OCI-LY3 (cell line): ENCODE data around the gene MTOR.
"Not testable (repeated sequence)": the region's sequence is repeated elsewhere in the genome, so short reads cannot be mapped to it uniquely, and the experiment has no call there.

ENCODE experiments used
- H2AFZ ChIP-seq: fragments of 200-600, 300-600 bp; shearing (Covaris generic); 2 replicates; pipeline ENCODE4 v1.6.0; 2014; ENCODE audit warnings: antibody characterized with exemption, low read depth, low read length
- H3K27ac ChIP-seq: fragments of 200-600, 300-600 bp; sonication (generic); 2 replicates; pipeline ENCODE4 v1.5.1; 2014; ENCODE audit warnings: mild to moderate bottlenecking, low read length, moderate library complexity, mixed read lengths
- H3K27me3 ChIP-seq: fragments of 200-600, 300-600 bp; sonication (generic); 2 replicates; pipeline ENCODE4 v1.6.1; 2014; ENCODE audit warnings: low read depth, low read length, mixed read lengths
- H3K36me3 ChIP-seq: fragments of 200-600, 300-600 bp; sonication (generic); replicated peaks from 2 replicates; pipeline ENCODE3; 2014; ENCODE audit warnings: low read depth, low read length, mixed read lengths
- H3K4me1 ChIP-seq: fragments of 300-600, 200-600 bp; sonication (generic); 2 replicates; pipeline ENCODE4 v1.6.1; 2014; ENCODE audit warnings: low read length, mixed read lengths
- H3K4me2 ChIP-seq: fragments of 200-600, 300-600 bp; sonication (generic); 2 replicates; pipeline ENCODE4 v1.6.1; 2014; ENCODE audit warnings: low read length, mixed read lengths
- H3K4me3 ChIP-seq: fragments of 300-600, 200-600 bp; sonication (generic); 2 replicates; pipeline ENCODE4 v1.5.1; 2014; ENCODE audit warnings: antibody characterized with exemption, mild to moderate bottlenecking, low read length, moderate library complexity
- H3K79me2 ChIP-seq: fragments of 300-600, 200-600 bp; shearing (Covaris generic); 2 replicates; pipeline ENCODE4 v1.6.1; 2014; ENCODE audit warnings: mild to moderate bottlenecking, low read length, mixed read lengths
- H3K9ac ChIP-seq: fragments of 300-600, 200-600 bp; shearing (Covaris generic); 2 replicates; pipeline ENCODE4 v1.6.0; 2014; ENCODE audit warnings: mild to moderate bottlenecking, low read length, moderate library complexity
- H3K9me3 ChIP-seq: fragments of 200-600, 300-600 bp; shearing (Covaris generic); 2 replicates; pipeline ENCODE4 v1.6.1; 2014; ENCODE audit warnings: low read length, mixed read lengths; ENCODE audit not compliant: insufficient read depth
- H4K20me1 ChIP-seq: fragments of 200-600, 300-600 bp; sonication (generic); 2 replicates; pipeline ENCODE4 v1.6.1; 2016; ENCODE audit warnings: low read length, mixed read lengths; ENCODE audit not compliant: insufficient read depth
- EZH2phosphoT487 ChIP-seq: fragments of 200-600 bp; shearing (Covaris generic); IDR thresholded peaks from 2 replicates; pipeline ENCODE4 v1.6.1; 2018; ENCODE audit warnings: antibody characterized with exemption, mixed run types, low read depth
- TF ChIP-seq, protein P1 (sequence below): fragments of 200-600, 300-600 bp; sonication (generic); IDR thresholded peaks from 2 replicates; pipeline ENCODE4 v1.5.1; 2014; ENCODE audit warnings: antibody characterized with exemption, low read length, low read depth

MTOR gene

DNA sequence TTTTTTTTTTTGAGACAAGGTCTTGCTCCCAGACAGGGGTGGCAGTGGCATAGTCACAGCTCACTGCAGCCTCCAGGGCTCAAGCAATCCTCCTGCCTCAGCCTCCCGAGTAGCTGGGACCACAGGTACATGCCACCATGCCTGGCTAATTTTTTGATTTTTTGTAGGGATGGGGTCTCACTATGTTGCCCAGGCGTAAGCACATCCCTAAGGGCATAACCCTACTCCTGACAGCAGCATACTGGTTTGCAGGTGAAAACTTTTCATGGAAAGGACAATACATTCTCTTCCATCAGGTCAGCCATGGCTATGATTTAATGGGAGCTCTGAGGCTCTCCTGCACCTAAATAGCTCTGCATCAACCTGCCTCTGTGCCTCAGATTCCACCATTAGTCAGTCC, 40.0 kb upstream of the MTOR start:
- Histone ChIP-seq H3K36me3 (no peaks in the 10 kb centered on the region), H3K9ac (no peak overlapping the region), H3K79me2 (no peaks in the 10 kb centered on the region), H3K27me3 (no peaks in the 10 kb centered on the region), H3K27ac (no peak overlapping the region), H4K20me1 (no peaks in the 10 kb centered on the region), H3K9me3 (no peaks in the 10 kb centered on the region), H3K4me1 (no peaks in the 10 kb centered on the region), H3K4me3 (no peak overlapping the region), H3K4me2 (no peak overlapping the region), H2AFZ (no peak overlapping the region)
- TF ChIP-seq, protein P1, sequence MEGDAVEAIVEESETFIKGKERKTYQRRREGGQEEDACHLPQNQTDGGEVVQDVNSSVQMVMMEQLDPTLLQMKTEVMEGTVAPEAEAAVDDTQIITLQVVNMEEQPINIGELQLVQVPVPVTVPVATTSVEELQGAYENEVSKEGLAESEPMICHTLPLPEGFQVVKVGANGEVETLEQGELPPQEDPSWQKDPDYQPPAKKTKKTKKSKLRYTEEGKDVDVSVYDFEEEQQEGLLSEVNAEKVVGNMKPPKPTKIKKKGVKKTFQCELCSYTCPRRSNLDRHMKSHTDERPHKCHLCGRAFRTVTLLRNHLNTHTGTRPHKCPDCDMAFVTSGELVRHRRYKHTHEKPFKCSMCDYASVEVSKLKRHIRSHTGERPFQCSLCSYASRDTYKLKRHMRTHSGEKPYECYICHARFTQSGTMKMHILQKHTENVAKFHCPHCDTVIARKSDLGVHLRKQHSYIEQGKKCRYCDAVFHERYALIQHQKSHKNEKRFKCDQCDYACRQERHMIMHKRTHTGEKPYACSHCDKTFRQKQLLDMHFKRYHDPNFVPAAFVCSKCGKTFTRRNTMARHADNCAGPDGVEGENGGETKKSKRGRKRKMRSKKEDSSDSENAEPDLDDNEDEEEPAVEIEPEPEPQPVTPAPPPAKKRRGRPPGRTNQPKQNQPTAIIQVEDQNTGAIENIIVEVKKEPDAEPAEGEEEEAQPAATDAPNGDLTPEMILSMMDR, result no peak
- TF ChIP-seq EZH2phosphoT487, result no peak

DNA sequence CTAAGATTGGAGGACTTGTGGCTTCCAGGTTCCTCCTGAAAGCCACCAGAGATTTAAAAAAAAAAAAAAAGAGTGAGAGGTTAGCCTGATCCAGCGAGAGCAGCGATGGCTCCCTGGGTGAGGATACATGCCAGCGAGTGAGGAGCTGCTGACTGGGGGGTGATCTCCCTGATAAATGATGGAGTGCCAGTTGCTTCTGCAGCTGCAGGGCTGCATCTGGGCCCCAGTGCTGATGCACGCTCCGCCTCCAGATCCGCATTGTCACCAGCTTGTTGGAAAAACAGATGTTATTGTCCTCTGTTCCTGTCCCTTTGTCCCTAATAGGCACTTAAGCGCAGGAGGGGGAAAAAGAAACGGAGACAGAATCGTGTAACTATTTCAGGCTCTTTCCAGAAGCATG, 39.2 kb upstream of the MTOR start:
- no peak overlapping the region for H3K4me3 ChIP-seq
- no peaks in the 10 kb centered on the region for H3K9me3 ChIP-seq
- no peaks in the 10 kb centered on the region for H3K4me1 ChIP-seq
- TF ChIP-seq EZH2phosphoT487, result no peak
- TF ChIP-seq, protein P1, result no peak
- H3K9ac ChIP-seq, result no peak overlapping the region
- no peaks in the 10 kb centered on the region for H3K79me2 ChIP-seq
- H4K20me1 ChIP-seq, result no peaks in the 10 kb centered on the region
- H2AFZ ChIP-seq, result no peak overlapping the region
- H3K4me2 ChIP-seq, result no peak overlapping the region
- no peaks in the 10 kb centered on the region for H3K27me3 ChIP-seq
- H3K27ac ChIP-seq, result no peak overlapping the region
- no peaks in the 10 kb centered on the region for H3K36me3 ChIP-seq

DNA sequence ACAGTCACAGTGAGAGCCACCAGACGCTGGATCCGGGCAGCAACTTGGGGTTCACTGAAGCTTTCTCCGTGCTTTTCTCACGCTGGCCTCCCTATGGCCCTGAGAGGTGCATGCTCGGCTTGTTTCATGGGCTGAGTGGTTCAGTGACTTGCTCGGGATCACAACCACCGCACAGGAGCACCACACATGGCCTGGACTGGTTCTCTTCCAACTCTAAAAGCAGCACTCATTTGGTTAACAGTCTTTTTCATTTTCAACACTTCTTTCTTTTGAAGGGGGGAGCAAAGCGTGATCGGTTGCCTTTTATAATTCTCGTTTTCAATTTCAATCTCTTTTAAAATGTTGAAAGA, 36.8 kb upstream of the MTOR start:
- no peaks in the 10 kb centered on the region for H3K4me1 ChIP-seq
- H3K27ac ChIP-seq, result no peak overlapping the region
- H2AFZ ChIP-seq, result no peak overlapping the region
- H3K79me2 ChIP-seq, result no peaks in the 10 kb centered on the region
- no peaks in the 10 kb centered on the region for H3K9me3 ChIP-seq
- no peak overlapping the region for H3K9ac ChIP-seq
- no peak for TF ChIP-seq EZH2phosphoT487
- TF ChIP-seq, protein P1, result no peak
- no peaks in the 10 kb centered on the region for H3K27me3 ChIP-seq
- no peaks in the 10 kb centered on the region for H3K36me3 ChIP-seq
- H3K4me2 ChIP-seq, result no peak overlapping the region
- no peaks in the 10 kb centered on the region for H4K20me1 ChIP-seq
- no peak overlapping the region for H3K4me3 ChIP-seq

DNA sequence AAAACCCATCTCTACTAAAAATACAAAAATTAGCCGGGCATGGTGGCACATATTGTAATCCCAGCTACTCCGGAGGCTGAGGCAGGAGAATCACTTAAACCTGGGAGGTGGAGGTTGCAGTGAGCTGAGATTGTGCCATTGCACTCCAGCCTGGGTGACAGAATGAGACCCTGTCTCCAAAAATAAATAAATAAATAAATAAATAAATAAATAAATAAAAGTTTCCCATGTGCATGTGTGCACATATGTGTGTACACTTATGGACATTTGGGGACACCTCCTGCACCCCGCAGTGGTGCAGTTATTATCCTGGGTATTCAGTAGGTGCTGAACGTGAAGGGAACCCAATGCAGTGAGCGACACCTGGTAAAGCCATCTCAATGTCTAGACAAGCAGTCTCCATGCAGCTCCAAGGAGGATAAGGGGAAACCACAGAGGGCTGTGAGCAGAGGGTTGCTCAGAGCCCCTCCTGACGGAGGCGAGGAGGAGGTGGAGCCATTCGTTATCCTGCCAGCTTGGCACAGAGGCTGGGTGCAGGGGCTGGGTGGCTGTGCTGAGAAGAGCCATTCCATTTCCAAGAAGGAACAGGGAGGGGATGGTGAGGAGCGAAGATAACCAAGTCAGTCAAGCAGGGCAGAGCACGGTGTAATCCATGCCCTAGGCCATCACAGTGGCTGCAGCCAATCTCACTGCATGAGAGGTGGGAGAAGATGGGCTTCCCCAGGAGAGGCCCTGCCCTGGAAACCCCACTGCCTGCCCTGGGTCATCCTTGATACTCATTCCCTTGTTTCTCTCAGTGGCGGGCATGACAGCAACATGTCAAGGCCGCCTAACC, 36.3 kb upstream of the MTOR start:
- H3K27me3 ChIP-seq, result no peaks in the 10 kb centered on the region
- H3K79me2 ChIP-seq, result no peaks in the 10 kb centered on the region
- no peaks in the 10 kb centered on the region for H3K4me1 ChIP-seq
- no peaks in the 10 kb centered on the region for H4K20me1 ChIP-seq
- H3K9ac ChIP-seq, result no peak overlapping the region
- H3K4me2 ChIP-seq, result no peak overlapping the region
- H3K9me3 ChIP-seq, result no peaks in the 10 kb centered on the region
- H2AFZ ChIP-seq, result no peak overlapping the region
- H3K36me3 ChIP-seq, result no peaks in the 10 kb centered on the region
- H3K4me3 ChIP-seq, result no peak overlapping the region
- TF ChIP-seq, protein P1, result no peak
- TF ChIP-seq EZH2phosphoT487, result no peak
- no peak overlapping the region for H3K27ac ChIP-seq

DNA sequence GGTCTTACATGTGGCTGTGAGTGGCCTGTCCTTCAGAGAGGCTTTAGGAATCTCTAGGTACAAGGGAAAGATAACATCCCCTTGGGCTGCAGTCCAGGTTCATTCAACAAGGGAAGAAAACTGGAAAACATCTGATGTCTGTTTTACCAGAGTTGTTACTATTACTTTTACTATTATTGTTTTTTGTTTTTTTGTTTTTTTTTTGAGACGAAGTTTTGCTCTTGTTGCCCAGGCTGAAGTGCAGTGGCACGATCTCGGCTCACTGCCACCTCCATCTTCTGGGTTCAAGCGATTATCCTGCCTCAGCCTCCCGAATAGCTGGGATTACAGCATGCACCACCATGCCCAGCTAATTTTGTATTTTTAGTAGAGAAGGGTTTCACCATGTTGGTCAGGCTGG, 35.4 kb upstream of the MTOR start:
- H3K27ac ChIP-seq, H4K20me1 ChIP-seq, H2AFZ ChIP-seq, H3K4me2 ChIP-seq, H3K27me3 ChIP-seq, H3K9me3 ChIP-seq, H3K4me3 ChIP-seq, H3K79me2 ChIP-seq, H3K4me1 ChIP-seq, H3K36me3 ChIP-seq, H3K9ac ChIP-seq: not testable (repeated sequence)
